Cerebellar nuclear complex (tissue), 1 donor: ENCODE measurements around the gene PARD3.

ENCODE experiments used
- DNase-seq, 2 experiments: peaks; one replicate each; lab custom pipeline; 2025; lab: John Stamatoyannopoulos, UW

PARD3 gene

GRCh38 chr10:34340934-34341333 lies 474.2 kb downstream of the PARD3 start:
- no peak for DNase-seq

- DNase-seq: no peak
These were observed 475.1 kb downstream of the PARD3 start for GRCh38 chr10:34339816-34340553.

- DNase-seq: no peak
These were observed 477.2 kb downstream of the PARD3 start for GRCh38 chr10:34337917-34338316.

- no peak for DNase-seq
These were observed 479.0 kb downstream of the PARD3 start for GRCh38 chr10:34335960-34336690.

GRCh38 chr10:34334908-34335307 lies 480.2 kb downstream of the PARD3 start:
- DNase-seq: no peak

- no peak for DNase-seq
These were observed 481.6 kb downstream of the PARD3 start for GRCh38 chr10:34333513-34333912.

GRCh38 chr10:34327184-34327583 lies 487.9 kb downstream of the PARD3 start:
- no peak for DNase-seq

GRCh38 chr10:34323192-34323591 lies 491.9 kb downstream of the PARD3 start:
- DNase-seq: no peak

- no peak for DNase-seq
These were observed 494.8 kb downstream of the PARD3 start for GRCh38 chr10:34320265-34320664.

GRCh38 chr10:34319197-34319846 lies 495.8 kb downstream of the PARD3 start:
- DNase-seq: no peak

- DNase-seq: no peak
These were observed 498.9 kb downstream of the PARD3 start for GRCh38 chr10:34316154-34316553.

- no peak for DNase-seq
These were observed 500.6 kb downstream of the PARD3 start for GRCh38 chr10:34314457-34314856.

- no peak for DNase-seq
These were observed 501.2 kb downstream of the PARD3 start for GRCh38 chr10:34313888-34314287.

GRCh38 chr10:34313353-34313752 lies 501.7 kb downstream of the PARD3 start:
- no peak for DNase-seq

- no peak for DNase-seq
These were observed 503.4 kb downstream of the PARD3 start for GRCh38 chr10:34311679-34312078.

GRCh38 chr10:34310234-34310633 lies 504.9 kb downstream of the PARD3 start:
- no peak for DNase-seq

GRCh38 chr10:34305189-34305588 lies 509.9 kb downstream of the PARD3 start:
- no peak for DNase-seq

- no peak for DNase-seq
These were observed 512.1 kb downstream of the PARD3 start for GRCh38 chr10:34303022-34303421.

- no peak for DNase-seq
These were observed 515.9 kb downstream of the PARD3 start for GRCh38 chr10:34299105-34299611.

- no peak for DNase-seq
These were observed 516.7 kb downstream of the PARD3 start for GRCh38 chr10:34298346-34298818.

- no peak for DNase-seq
These were observed 517.4 kb downstream of the PARD3 start for GRCh38 chr10:34297541-34298345.

- no peak for DNase-seq
These were observed 520.0 kb downstream of the PARD3 start for GRCh38 chr10:34295142-34295548.
